OCI-LY7 (cell line): ENCODE results near the gene GOLT1A. TPM values are rescaled to one million over a fixed set of nuclear protein-coding genes. Genes with fewer than 3 reads are reported as not detected.

ENCODE experiments used
- BruUV-seq: library from RNA; stranded (reverse); fragments of 400-500 nt; replicated peaks from 2 replicates; lab custom pipeline; 2021; lab: Mats Ljungman, UMichigan
- CTCF ChIA-PET: fragments of 300-600 bp; sonication (Branson Sonifier 250); formaldehyde crosslinking; loops from one replicate; lab custom pipeline; 2022; ENCODE audit warnings: antibody characterized with exemption; ENCODE audit not compliant: unreplicated experiment; lab: Charles Lee
- POLR2A ChIA-PET: fragments of 300-600 bp; sonication (Branson Sonifier 250); formaldehyde crosslinking; loops from one replicate; lab custom pipeline; 2022; ENCODE audit warnings: antibody characterized with exemption; lab: Charles Lee
- DNase-seq: peaks from one replicate; pipeline ENCODE4 v3.0.0-alpha.2; 2015; ENCODE audit warnings: low spot score
- H2AFZ ChIP-seq: fragments of 200-600 bp; sonication (generic), shearing (Covaris generic); 2 replicates; pipeline ENCODE4 v1.6.1; 2014; ENCODE audit warnings: mild to moderate bottlenecking, antibody characterized with exemption, low read length, moderate library complexity
- H3K27ac ChIP-seq: fragments of 200-600 bp; sonication (generic); 2 replicates; pipeline ENCODE4 v1.5.1; 2014; ENCODE audit warnings: mixed run types, low read depth, mild to moderate bottlenecking, moderate library complexity, low read length, inconsistent platforms; ENCODE audit not compliant: poor library complexity, severe bottlenecking
- H3K36me3 ChIP-seq: fragments of 200-600 bp; sonication (generic); 2 replicates; pipeline ENCODE4 v1.6.1; 2014; ENCODE audit warnings: mild to moderate bottlenecking, antibody characterized with exemption, low read length, moderate library complexity, mixed read lengths; ENCODE audit not compliant: insufficient read depth
- H3K4me1 ChIP-seq: fragments of 200-600 bp; sonication (generic); 2 replicates; pipeline ENCODE4 v1.5.1; 2014; ENCODE audit warnings: mild to moderate bottlenecking, low read length; ENCODE audit not compliant: insufficient read depth, poor library complexity, severe bottlenecking
- H3K4me2 ChIP-seq: fragments of 200-600 bp; sonication (generic); 2 replicates; pipeline ENCODE4 v1.6.1; 2014; ENCODE audit warnings: mild to moderate bottlenecking, low read length
- H3K4me3 ChIP-seq: fragments of 200-600 bp; sonication (generic); 2 replicates; pipeline ENCODE4 v1.5.1; 2014; ENCODE audit warnings: mild to moderate bottlenecking, low read depth, low read length; ENCODE audit not compliant: poor library complexity, severe bottlenecking
- H3K79me2 ChIP-seq: fragments of 200-600 bp; sonication (generic); 2 replicates; pipeline ENCODE4 v1.6.1; 2016; ENCODE audit warnings: low read depth, mild to moderate bottlenecking, low read length, moderate library complexity, mixed read lengths; ENCODE audit not compliant: insufficient read depth
- H3K9me2 ChIP-seq: fragments of 200-600 bp; sonication (generic); 2 replicates; pipeline ENCODE4 v1.6.1; 2016; ENCODE audit warnings: mild to moderate bottlenecking, low read length, mixed read lengths; ENCODE audit not compliant: insufficient read depth
- H3K9me3 ChIP-seq: fragments of 200-600 bp; sonication (generic); 2 replicates; pipeline ENCODE4 v1.6.1; 2014; ENCODE audit warnings: mild to moderate bottlenecking, mixed run types, low read length, mixed read lengths
- H4K20me1 ChIP-seq: fragments of 200-600 bp; sonication (generic); 2 replicates; pipeline ENCODE4 v1.6.1; 2014; ENCODE audit warnings: mild to moderate bottlenecking, antibody characterized with exemption, low read length, moderate library complexity, mixed read lengths; ENCODE audit not compliant: insufficient read depth
- EZH2phosphoT487 ChIP-seq: fragments of 200-600 bp; sonication (generic); IDR thresholded peaks from 2 replicates; pipeline ENCODE4 v1.6.1; 2018; ENCODE audit warnings: low read depth, borderline replicate concordance, mild to moderate bottlenecking, mixed run types, antibody characterized with exemption, low read length, moderate library complexity, mixed read lengths
- intact Hi-C: fragments of 100-400 bp; cut with micrococcal nuclease; formaldehyde crosslinking; loops from one replicate; pipeline ENCODE4 v1.10.0; 2022; ENCODE audit not compliant: unreplicated experiment
- total RNA-seq, 2 experiments: library from RNA; depleted of rRNA in 1 of 2; stranded (reverse); fragments of >200 nt in 1 of 2; shearing (Covaris generic) in 1 of 2; gene quantifications; 2 replicates each; pipeline ENCODE4 v1.2.3, GENCODE V29; 2014 to 2022
- TF ChIP-seq, protein P1 (sequence below): fragments of 200-600 bp; sonication (generic); conservative IDR thresholded peaks from 2 replicates; pipeline ENCODE4 v1.5.1; 2014; ENCODE audit warnings: mild to moderate bottlenecking, antibody characterized with exemption, low read length, moderate library complexity, mixed read lengths

The GOLT1A gene
- total RNA-seq, 2 experiments from 2014 or later, result not detected

DNA sequence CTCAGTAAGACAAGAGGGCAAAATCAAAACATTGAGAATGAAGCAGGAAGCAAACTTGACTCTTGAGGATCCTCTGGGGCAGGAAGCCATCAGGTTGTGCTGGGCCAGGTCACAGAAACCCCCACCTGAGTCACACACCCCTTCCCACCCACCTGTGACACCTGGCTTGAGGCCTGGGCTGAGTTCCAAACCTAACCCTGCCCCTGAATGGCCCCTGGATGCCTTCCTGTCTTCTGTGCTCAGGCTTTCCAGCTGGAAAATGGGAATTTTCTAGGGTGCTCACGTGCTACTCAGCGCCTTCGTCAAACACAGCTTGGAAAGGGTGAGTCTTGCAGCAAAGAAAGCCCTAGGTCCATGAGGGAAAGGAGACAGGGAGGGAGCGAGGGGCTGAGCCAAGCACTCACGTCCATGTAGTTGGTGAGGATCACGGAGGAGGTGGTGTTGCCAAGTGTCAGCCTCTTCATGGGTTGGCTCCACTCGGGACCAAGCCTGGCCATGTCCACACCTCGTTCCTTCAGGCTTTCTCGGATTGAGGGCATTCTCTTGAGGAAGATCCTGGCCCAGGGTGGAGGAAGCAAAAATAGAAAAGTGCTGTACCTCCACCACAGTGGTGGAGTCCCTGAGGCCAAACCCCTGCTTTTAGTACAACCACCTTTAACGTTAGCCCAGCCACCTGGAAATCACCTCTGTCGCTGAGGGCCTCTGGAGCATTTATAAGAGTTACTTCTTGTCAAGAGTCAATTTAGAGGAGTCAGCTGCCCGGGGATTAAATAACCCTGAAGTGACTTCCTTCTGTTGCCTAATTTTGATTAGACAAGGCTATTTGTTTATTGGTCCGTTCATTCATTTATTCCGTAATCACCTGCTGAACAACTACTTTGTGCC, 51.9 kb downstream of the GOLT1A start:
- H3K4me2 ChIP-seq, result no peak overlapping the region
- no peaks in the 10 kb centered on the region for H3K9me2 ChIP-seq
- no peaks in the 10 kb centered on the region for H3K79me2 ChIP-seq
- no peak for DNase-seq
- no peak for TF ChIP-seq EZH2phosphoT487
- TF ChIP-seq, protein P1, sequence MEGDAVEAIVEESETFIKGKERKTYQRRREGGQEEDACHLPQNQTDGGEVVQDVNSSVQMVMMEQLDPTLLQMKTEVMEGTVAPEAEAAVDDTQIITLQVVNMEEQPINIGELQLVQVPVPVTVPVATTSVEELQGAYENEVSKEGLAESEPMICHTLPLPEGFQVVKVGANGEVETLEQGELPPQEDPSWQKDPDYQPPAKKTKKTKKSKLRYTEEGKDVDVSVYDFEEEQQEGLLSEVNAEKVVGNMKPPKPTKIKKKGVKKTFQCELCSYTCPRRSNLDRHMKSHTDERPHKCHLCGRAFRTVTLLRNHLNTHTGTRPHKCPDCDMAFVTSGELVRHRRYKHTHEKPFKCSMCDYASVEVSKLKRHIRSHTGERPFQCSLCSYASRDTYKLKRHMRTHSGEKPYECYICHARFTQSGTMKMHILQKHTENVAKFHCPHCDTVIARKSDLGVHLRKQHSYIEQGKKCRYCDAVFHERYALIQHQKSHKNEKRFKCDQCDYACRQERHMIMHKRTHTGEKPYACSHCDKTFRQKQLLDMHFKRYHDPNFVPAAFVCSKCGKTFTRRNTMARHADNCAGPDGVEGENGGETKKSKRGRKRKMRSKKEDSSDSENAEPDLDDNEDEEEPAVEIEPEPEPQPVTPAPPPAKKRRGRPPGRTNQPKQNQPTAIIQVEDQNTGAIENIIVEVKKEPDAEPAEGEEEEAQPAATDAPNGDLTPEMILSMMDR, result no peak
- no peaks in the 10 kb centered on the region for H3K4me1 ChIP-seq
- intact Hi-C loops, result loop anchor here (1.0 to 5.0 kb wide), 4 partner anchors 45 to 340 kb away; partner anchors contain the start of gene SNRPE
- POLR2A ChIA-PET, result no interaction called here
- H4K20me1 ChIP-seq, result no peaks in the 10 kb centered on the region
- H2AFZ ChIP-seq, result no peak overlapping the region
- BruUV-seq, result no TSS peak
- H3K4me3 ChIP-seq, result no peak overlapping the region
- no peaks in the 10 kb centered on the region for H3K9me3 ChIP-seq
- no peak overlapping the region for H3K27ac ChIP-seq
- H3K36me3 ChIP-seq, result no peaks in the 10 kb centered on the region
- CTCF ChIA-PET, result interaction anchor here (0.6 kb wide), 1 partner anchor 95 kb away, joined by 3 read pairs; no protein-coding TSS in a partner anchor

DNA sequence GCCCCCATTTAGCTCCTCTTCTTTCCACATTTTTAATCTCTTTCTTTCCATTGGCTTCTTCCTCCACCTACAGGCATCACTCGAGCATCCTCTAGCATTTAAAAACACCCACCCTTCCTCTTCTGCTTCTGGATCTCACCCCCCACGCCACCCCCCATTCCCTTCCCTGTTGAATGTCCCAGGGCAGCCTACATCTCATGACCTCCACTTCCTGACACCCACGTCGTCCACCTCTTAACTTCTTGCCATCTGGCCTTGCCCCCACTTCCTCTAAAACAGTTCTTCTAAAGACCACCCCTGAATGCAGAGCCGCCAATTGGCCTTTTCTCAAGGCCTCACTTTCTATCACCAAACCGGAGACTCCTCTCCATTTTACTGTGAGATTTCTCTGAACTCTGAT, 55.8 kb downstream of the GOLT1A start:
- H3K4me2 ChIP-seq, result no peak overlapping the region
- no peak overlapping the region for H3K4me3 ChIP-seq
- H3K4me1 ChIP-seq, result no peaks in the 10 kb centered on the region
- no peaks in the 10 kb centered on the region for H3K36me3 ChIP-seq
- H2AFZ ChIP-seq, result no peak overlapping the region
- no peaks in the 10 kb centered on the region for H3K79me2 ChIP-seq
- no TSS peak for BruUV-seq
- no peak for DNase-seq
- POLR2A ChIA-PET, result interaction anchor here (0.6 to 0.7 kb wide), 2 partner anchors 71 to 180 kb away, joined by 3 to 4 read pairs; no protein-coding TSS in a partner anchor
- H4K20me1 ChIP-seq, result no peaks in the 10 kb centered on the region
- CTCF ChIA-PET, result no interaction called here
- no peak overlapping the region for H3K27ac ChIP-seq
- TF ChIP-seq EZH2phosphoT487, result no peak
- TF ChIP-seq, protein P1, result no peak
- intact Hi-C loops, result no loop called here
- H3K9me2 ChIP-seq, result no peaks in the 10 kb centered on the region
- H3K9me3 ChIP-seq, result no peaks in the 10 kb centered on the region

DNA sequence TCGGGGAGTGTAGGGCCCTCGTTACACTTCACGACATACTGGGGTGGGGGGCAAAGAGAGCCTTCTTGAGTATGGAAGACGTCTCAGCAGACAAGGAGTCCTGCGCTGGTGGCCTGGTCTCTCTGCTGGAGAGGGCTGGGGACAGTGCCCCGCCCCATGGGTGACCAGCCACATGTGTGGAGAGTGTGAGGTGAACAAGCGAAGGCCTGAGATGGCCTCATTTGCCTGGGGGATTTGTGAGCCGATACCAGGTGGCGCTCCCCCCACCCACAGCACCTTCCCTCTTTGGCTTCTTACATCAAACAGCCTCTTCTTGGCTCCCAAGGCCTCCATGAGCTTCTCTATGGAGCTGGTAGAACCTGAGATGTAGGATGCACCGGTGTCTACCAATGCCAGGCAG, 57.9 kb downstream of the GOLT1A start:
- Histone ChIP-seq H3K36me3 (no peaks in the 10 kb centered on the region), H2AFZ (no peak overlapping the region), H4K20me1 (no peaks in the 10 kb centered on the region), H3K9me2 (no peaks in the 10 kb centered on the region), H3K4me2 (no peak overlapping the region), H3K79me2 (no peaks in the 10 kb centered on the region), H3K4me1 (no peaks in the 10 kb centered on the region), H3K27ac (no peak overlapping the region), H3K9me3 (no peaks in the 10 kb centered on the region), H3K4me3 (no peak overlapping the region)
- intact Hi-C loops, result no loop called here
- ChIA-PET CTCF (no interaction called here), POLR2A (no interaction called here)
- no peak for DNase-seq
- no TSS peak for BruUV-seq
- TF ChIP-seq, protein P1, result no peak
- no peak for TF ChIP-seq EZH2phosphoT487
